HG03039 (cell line): ENCODE measurements around the gene POGK.
"Not testable (repeated sequence)": the region's sequence is repeated elsewhere in the genome, so short reads cannot be mapped to it uniquely, and the experiment has no call there.

Experiments used
- ATAC-seq: cut with Tn5 transposase; IDR thresholded peaks from one replicate; pipeline ENCODE4 v1.9.1; 2021; ENCODE audit warnings: mild to moderate bottlenecking, moderate library complexity; ENCODE audit not compliant: unreplicated experiment

The POGK gene

DNA sequence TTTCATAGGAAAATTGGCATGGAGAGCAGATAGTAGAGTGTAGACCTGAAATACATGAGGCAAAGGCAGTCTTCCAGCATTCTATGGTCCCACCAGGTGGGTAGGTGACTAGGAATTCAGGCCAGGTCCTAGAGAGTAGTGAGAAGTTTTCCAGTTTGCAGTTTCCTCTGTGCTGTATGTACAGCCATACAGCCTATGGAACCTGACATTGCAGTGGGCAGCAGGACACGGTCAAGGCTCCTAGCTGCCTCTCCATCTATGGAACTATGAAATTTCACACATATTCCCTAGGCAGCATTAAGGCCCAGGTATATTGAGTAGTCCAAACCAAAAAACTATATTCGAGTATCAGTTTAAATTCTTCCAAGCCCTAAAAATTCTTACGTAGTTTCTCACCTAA, 16.3 kb downstream of the POGK start:
- no peak for ATAC-seq

DNA sequence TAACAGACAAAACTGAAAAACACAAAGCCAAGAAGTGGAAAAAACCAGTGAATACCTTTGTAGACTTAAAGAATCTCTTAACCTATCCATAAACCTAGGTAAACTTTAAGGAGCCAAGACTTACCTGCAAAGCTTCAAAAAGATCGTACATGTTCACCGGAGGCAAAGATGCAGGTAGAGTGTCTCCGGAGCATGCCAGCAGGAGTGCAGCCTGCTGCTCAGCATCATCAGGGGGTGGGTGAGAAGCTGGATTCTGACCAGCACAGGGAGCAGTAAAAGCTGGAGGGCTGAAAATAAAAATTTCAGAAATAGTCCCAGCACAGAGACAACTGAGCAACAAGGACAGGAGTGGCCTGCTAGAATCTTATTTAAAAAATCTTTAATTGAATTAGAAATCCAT, 18.7 kb downstream of the POGK start:
- no peak for ATAC-seq

DNA sequence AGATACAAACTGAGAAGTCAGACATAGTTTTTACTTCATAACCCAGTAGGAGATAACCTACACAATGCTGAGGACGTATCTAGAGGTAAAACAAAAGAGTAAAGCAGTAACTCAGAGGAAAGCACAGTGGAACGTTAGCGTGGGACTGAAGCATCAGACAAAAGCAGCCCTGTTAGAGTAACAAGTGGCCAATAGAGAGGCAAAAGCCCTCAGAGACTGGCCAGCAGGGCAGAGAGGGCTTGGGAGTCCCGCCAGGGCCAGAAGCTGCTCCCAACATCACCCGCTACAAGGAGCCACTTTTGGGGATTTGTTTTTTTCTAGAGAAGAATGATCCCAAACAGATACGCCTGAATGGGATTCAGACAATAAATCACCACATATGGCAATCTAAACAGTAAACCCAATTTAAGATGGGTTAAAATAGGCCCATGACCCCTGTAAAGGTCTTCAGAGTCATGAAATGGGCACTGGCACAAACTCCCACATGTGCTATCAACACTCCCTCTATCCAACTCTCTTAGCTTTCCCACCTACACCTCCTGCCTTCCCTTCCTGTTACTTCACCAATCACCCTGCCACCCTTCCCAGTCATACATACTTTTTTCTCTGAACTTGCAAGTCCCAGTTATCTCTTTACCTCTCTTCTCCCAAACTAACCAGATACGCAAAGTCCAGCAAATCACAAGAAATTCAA, 19.6 kb downstream of the POGK start:
- no peak for ATAC-seq

- no peak for ATAC-seq
Observed at GRCh38 chr1:166859597-166859996, 20.3 kb downstream of the POGK start.

GRCh38 chr1:166865926-166866325, 26.7 kb downstream of the POGK start:
- ATAC-seq: no peak

GRCh38 chr1:166868639-166869038, 29.4 kb downstream of the POGK start:
- ATAC-seq: no peak

DNA sequence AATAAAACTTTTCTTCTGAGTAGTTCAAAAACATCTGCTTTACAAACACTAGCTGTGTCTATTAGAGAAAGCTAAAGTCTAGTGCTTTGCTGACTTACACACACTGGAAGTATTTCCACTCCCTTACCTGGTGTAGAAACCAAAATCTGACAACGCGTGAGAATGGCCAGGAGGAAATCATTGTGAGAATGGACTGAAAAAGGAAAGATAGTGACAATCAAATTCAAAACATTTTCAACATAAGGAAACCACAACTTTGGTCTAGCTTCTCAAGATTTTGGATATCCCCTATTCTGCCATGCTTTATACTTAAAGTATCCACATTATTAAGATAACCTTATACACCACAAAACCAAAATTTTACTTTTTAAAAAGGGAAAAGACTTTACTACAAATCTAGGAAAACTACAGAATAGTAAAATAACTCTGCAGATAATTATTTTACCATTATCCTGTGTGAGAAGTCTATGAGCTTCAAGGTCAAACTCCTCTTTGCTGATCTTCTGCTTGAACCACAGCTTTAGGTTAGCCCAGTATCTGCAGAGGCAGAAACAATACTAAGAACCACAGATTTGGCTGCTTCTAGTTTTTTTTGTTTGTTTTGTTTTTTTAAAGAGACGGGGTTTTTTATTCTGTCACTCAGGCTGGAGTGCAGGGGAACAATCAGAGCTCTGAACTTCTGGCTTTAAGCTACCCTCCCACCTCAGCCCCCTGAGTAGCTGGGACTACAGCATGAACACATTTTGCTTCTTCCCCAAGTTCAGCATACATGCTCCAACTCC, 30.2 kb downstream of the POGK start:
- ATAC-seq: no peak

DNA sequence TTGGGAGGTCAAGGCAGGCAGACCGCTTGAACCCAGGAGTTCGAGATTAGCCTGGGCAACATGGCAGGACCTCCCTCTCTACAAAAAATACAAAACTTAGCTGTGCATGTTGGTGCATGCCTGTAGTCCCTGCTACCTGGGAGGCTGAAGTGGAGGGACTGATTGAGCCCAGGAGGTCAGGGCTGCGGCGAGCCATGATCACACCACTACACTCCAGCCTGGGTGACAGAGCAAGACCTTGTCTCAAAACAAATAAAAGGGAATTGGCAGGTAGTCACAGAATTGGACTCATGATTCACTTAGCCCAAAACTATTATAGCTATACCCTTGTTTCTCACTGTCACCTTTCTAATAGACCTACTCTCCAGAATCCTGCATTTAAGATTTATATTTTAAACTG, 31.3 kb downstream of the POGK start:
- no peak for ATAC-seq

GRCh38 chr1:166874464-166874863, 35.2 kb downstream of the POGK start:
- ATAC-seq: no peak

GRCh38 chr1:166875302-166875733, 36.0 kb downstream of the POGK start:
- ATAC-seq: no peak

DNA sequence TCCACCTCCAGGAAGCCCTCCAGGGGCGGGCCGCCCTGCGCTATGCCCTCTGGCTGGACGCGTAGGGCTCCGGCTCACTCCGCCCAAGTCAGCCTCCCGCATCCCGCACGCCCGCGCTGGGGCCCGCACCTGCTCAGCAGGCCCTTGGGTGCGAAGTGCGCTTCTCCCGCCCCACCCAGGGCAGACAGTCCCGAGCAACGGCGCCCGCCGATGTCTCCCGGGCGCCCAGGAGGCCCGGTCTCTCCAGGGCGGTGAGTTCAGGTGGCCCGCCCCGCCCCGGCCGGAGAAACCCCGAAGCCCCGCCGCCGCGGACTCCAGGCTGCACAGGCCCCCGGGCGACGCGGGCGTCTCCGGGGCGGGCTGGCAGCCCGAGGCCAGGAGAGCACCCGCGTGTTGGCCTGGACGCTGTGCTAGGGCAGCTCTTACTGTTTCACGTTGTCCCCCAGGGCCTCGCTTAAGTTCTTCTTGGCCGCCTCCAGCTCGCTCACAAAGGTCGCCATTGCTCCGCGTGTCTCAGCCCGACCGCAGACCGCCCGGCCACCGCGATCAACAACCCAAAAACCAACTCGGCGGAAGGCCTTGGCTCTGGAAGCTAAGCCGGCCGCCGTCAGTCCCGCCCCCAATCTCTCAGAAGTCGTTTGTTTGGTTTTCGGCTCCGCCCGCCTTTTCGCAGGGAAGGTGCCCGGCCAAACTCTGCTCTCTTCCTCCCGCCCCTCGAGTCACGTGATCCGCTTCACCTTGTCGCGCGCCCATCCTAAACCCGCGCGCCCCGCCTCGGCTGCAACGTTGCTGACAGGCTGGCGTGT, 36.7 kb downstream of the POGK start, which contains the start of gene TADA1:
Gene TADA1 (minus strand): TSS at position 531 of the 806 bp plus-strand sequence. CDS start 31 bp downstream, at position 500.
- peak; percentile 85 for ATAC-seq

GRCh38 chr1:166876540-166876838, 37.2 kb downstream of the POGK start:
- no peak for ATAC-seq

- not testable (repeated sequence) for ATAC-seq
Observed at GRCh38 chr1:166878173-166878917, 39.1 kb downstream of the POGK start.

DNA sequence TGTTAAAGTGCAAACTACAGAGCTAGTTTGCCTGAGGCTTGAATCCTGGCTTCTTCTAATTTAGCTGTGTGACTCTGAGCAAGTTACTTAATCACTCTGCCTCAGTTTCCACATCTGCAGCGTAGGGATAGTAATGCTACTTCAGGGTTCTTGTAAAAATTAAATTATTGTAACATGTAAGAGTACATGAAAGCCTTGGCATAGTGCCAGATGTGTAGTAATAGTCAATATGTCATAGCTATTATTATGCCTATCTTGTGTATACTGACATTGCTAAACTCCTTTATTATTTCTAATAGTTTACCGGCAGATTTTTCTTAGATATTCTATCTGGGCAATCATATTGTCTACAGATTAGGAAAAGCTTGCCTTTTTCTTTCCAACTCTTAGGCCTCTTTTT, 43.6 kb downstream of the POGK start:
- ATAC-seq: no peak

DNA sequence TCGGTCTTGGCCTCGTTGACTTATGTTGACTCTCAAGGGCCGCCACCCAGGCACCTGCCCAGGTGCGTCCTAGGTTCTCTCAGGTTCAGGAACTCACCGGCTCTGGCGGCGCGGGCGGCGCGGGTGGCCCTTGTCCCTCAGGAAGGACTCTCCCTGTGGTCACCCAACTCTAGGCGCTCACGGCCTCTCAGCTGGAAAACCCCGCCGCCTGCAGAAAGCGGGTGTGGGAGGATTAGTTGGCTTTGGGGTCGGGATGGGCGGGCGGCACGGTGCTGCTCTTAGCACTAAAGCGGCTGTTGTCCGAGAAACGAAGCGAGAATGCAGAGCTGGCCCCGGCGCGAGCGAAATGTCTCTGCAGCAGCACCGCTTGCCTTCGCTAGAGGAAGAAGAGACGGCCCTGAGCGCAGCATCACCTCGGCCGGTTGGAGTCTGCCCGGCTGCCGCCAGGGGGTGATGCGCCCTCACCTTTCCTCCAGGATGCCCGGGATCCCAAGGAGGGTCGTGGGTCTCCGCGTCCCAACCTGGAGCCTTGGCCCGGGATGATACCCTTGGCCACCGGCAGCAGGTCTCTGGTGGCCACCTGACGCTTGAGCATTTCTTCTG, 44.9 kb downstream of the POGK start:
- ATAC-seq: peak; percentile 47

DNA sequence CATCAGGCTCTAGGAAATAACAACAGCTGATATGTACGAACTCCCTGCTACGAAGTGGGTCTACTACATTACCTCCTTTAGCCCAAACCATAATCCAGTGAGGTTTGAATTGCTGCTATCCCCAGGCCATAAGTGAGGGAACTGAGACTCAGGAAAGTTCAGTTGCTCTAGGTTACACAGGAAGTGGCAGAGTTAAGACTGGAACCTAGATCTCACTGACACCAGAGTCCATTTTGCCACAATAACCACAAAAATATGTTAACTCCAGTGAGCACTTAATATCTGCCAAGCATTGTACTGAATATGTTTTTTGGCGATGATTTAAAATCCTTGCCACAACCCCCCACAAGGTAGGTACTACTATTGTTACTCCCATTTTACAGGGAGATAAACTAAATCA, 45.7 kb downstream of the POGK start:
- ATAC-seq: no peak

GRCh38 chr1:166888373-166889111, 49.3 kb downstream of the POGK start:
- ATAC-seq: no peak

DNA sequence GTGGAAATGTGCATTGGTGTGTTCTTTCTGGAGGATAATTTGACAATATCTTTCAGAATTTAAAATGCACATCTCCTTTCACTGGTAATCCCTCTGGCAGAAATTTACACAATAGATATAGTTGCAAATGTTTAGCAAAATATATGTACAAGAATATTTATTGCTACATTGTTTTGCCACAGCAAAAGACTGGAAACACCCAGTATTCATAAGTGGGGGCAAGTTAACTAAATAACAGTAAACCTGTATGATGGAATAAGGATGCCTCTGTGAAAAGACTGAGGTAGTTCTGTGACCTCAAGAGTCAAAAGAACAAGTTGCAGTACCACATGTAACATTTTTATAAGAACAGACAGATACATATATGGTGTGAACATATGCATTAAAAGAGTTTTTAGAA, 50.5 kb downstream of the POGK start:
- ATAC-seq: no peak

GRCh38 chr1:166895766-166896165, 56.5 kb downstream of the POGK start:
- ATAC-seq: no peak

DNA sequence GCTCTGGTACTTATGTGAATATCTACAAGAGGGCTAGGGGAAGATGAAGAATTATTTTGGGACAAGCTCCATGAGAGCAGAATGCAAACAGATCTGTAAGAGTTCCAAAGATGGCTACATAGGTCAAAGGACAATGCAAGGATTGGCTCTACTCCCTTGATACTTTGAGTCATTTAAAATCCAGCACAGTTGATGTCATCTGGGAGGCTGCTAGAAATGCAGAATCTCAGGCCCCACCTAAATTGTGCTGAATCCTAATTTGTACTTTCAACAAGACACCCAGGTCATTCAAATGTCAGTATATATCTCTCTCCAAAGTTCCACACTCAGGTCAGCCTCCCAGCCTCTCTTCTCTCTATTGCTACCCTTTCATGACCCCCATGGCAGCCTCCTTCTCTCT, 60.5 kb downstream of the POGK start:
- ATAC-seq: no peak
